Measurements from ENCODE around the gene MAP3K20.

Gene MAP3K20

GRCh38 chr2:173221937-173222594 is 146.4 kb downstream of the MAP3K20 start:
- H3K9me3 ChIP-seq (ENCODE audit: control insufficient read depth, low read length) = no peaks in the 10 kb centered on the region
- H3K4me1 ChIP-seq (ENCODE audit: control insufficient read depth, insufficient read depth, low read length, poor library complexity, severe bottlenecking) = no peaks in the 10 kb centered on the region
- no peak for DNase-seq
- H3K27ac ChIP-seq (ENCODE audit: insufficient read depth, low read length, poor library complexity, severe bottlenecking) = no peak overlapping the region
- no peaks in the 10 kb centered on the region for H3K36me3 ChIP-seq (ENCODE audit: control insufficient read depth, insufficient read depth, low read length)
- no peak overlapping the region for H3K4me3 ChIP-seq (ENCODE audit: insufficient read depth, low read depth, low read length, poor library complexity, severe bottlenecking)
- H3K27me3 ChIP-seq (replicated peaks; ENCODE audit: control insufficient read depth, insufficient read depth, low read length, poor library complexity, severe bottlenecking) = no peaks in the 10 kb centered on the region

DNA sequence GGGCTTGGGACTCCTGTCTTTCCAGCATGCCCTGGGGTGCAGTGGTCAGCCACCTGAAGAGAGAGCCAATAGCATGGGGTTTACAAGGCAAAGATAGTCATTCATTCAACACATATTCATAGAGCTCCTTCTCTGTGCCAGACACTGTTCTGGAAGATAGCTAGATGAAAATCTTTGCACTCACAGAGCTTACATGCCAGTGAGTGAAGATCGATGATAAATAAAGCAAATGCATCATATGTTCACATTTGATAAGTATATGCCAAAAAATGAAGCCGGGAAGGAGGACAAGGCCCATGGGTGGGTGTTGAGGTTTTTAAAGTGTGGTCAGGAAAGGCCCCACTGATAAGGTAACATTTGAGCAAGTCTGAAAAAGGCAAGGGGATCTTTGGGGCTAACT is 148.2 kb downstream of the MAP3K20 start:
- H3K27ac ChIP-seq (ENCODE audit: insufficient read depth, low read length, poor library complexity, severe bottlenecking) = no peak overlapping the region
- no peaks in the 10 kb centered on the region for H3K27me3 ChIP-seq (replicated peaks; ENCODE audit: control insufficient read depth, insufficient read depth, low read length, poor library complexity, severe bottlenecking)
- no peaks in the 10 kb centered on the region for H3K9me3 ChIP-seq (ENCODE audit: control insufficient read depth, low read length)
- DNase-seq = no peak
- no peaks in the 10 kb centered on the region for H3K4me1 ChIP-seq (ENCODE audit: control insufficient read depth, insufficient read depth, low read length, poor library complexity, severe bottlenecking)
- no peak overlapping the region for H3K4me3 ChIP-seq (ENCODE audit: insufficient read depth, low read depth, low read length, poor library complexity, severe bottlenecking)
- no peaks in the 10 kb centered on the region for H3K36me3 ChIP-seq (ENCODE audit: control insufficient read depth, insufficient read depth, low read length)

GRCh38 chr2:173226899-173227698 is 151.5 kb downstream of the MAP3K20 start:
- Histone ChIP-seq H3K27ac (ENCODE audit: insufficient read depth, low read length, poor library complexity, severe bottlenecking) (no peak overlapping the region), H3K27me3 (replicated peaks; ENCODE audit: control insufficient read depth, insufficient read depth, low read length, poor library complexity, severe bottlenecking) (no peaks in the 10 kb centered on the region), H3K9me3 (ENCODE audit: control insufficient read depth, low read length) (no peaks in the 10 kb centered on the region), H3K4me3 (ENCODE audit: insufficient read depth, low read depth, low read length, poor library complexity, severe bottlenecking) (no peak overlapping the region), H3K4me1 (ENCODE audit: control insufficient read depth, insufficient read depth, low read length, poor library complexity, severe bottlenecking) (no peaks in the 10 kb centered on the region), H3K36me3 (ENCODE audit: control insufficient read depth, insufficient read depth, low read length) (no peaks in the 10 kb centered on the region)
- no peak for DNase-seq

GRCh38 chr2:173229086-173229485 is 153.4 kb downstream of the MAP3K20 start:
- no peak for DNase-seq
- no peaks in the 10 kb centered on the region for H3K27me3 ChIP-seq (replicated peaks; ENCODE audit: control insufficient read depth, insufficient read depth, low read length, poor library complexity, severe bottlenecking)
- no peaks in the 10 kb centered on the region for H3K4me1 ChIP-seq (ENCODE audit: control insufficient read depth, insufficient read depth, low read length, poor library complexity, severe bottlenecking)
- no peaks in the 10 kb centered on the region for H3K36me3 ChIP-seq (ENCODE audit: control insufficient read depth, insufficient read depth, low read length)
- H3K4me3 ChIP-seq (ENCODE audit: insufficient read depth, low read depth, low read length, poor library complexity, severe bottlenecking) = no peak overlapping the region
- H3K9me3 ChIP-seq (ENCODE audit: control insufficient read depth, low read length) = no peaks in the 10 kb centered on the region
- no peak overlapping the region for H3K27ac ChIP-seq (ENCODE audit: insufficient read depth, low read length, poor library complexity, severe bottlenecking)

DNA sequence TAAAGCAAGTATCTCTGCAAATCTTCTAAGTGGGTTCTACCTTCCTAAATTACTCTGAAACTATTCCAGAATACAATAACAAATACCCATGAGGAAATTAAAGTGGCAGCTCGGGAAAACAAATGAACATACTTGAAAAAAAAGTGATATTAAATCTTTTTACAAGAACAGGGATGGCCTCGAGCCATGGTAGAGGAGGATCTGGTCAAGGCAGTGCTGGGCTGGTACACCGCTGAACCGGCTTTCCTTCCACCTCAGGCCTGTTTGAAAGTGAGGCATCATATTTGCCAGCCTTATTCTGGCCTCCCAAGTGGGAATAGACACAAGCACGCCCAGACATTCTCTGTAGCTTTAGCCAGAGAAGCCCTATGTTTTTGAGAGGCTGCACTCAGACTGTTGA is 154.5 kb downstream of the MAP3K20 start:
- H3K27me3 ChIP-seq (replicated peaks; ENCODE audit: control insufficient read depth, insufficient read depth, low read length, poor library complexity, severe bottlenecking) = no peaks in the 10 kb centered on the region
- no peak for DNase-seq

DNA sequence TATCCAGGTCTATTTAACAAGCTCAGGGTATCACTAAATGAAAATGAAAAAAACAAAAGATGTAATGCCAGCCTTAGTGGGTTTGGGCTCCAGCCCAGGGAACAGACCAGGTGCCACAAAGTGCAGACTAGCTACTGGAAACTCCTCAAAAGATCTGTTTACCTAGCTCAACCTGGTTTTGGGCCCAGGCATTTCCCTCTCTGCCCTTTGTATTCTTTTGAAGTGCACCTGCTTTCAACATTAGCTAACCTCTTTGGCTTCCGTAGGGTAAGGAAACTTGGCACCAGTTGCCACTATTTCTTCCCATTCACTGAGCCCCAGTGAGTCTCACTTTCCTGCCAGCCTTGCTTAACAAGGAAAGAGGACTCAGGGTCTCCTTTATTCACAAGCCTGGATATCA is 155.4 kb downstream of the MAP3K20 start:
- Histone ChIP-seq H3K27me3 (replicated peaks; ENCODE audit: control insufficient read depth, insufficient read depth, low read length, poor library complexity, severe bottlenecking) (no peaks in the 10 kb centered on the region), H3K36me3 (ENCODE audit: control insufficient read depth, insufficient read depth, low read length) (no peaks in the 10 kb centered on the region), H3K27ac (ENCODE audit: insufficient read depth, low read length, poor library complexity, severe bottlenecking) (no peak overlapping the region), H3K9me3 (ENCODE audit: control insufficient read depth, low read length) (no peaks in the 10 kb centered on the region), H3K4me3 (ENCODE audit: insufficient read depth, low read depth, low read length, poor library complexity, severe bottlenecking) (no peak overlapping the region), H3K4me1 (ENCODE audit: control insufficient read depth, insufficient read depth, low read length, poor library complexity, severe bottlenecking) (no peaks in the 10 kb centered on the region)
- no peak for DNase-seq

More for the DNA sequence above, 154.5 kb downstream of the MAP3K20 start:
- H3K27ac ChIP-seq (ENCODE audit: insufficient read depth, low read length, poor library complexity, severe bottlenecking) = no peak overlapping the region
- no peak overlapping the region for H3K4me3 ChIP-seq (ENCODE audit: insufficient read depth, low read depth, low read length, poor library complexity, severe bottlenecking)
- H3K36me3 ChIP-seq (ENCODE audit: control insufficient read depth, insufficient read depth, low read length) = no peaks in the 10 kb centered on the region
- no peaks in the 10 kb centered on the region for H3K4me1 ChIP-seq (ENCODE audit: control insufficient read depth, insufficient read depth, low read length, poor library complexity, severe bottlenecking)
- H3K9me3 ChIP-seq (ENCODE audit: control insufficient read depth, low read length) = no peaks in the 10 kb centered on the region

DNA sequence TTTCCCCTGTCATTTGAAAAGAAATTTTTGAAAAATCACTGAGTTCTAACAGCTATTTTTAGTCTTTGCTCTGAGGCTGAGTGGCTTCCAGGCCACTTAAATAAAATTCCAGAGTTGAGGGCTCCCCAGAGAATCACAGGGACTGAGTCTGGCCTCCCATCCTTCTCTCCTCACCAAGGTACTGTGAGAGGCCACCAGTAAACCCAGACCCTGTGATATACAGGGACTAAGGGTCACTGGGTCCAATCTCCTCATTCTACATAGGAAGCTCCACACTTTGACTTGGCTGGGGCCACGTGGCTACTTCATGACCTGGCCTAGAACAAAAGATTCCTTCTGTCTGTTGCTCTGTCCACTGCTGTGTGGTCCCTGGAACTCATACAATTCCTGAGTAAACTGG is 155.8 kb downstream of the MAP3K20 start:
- Histone ChIP-seq H3K27ac (ENCODE audit: insufficient read depth, low read length, poor library complexity, severe bottlenecking) (no peak overlapping the region), H3K27me3 (replicated peaks; ENCODE audit: control insufficient read depth, insufficient read depth, low read length, poor library complexity, severe bottlenecking) (no peaks in the 10 kb centered on the region), H3K9me3 (ENCODE audit: control insufficient read depth, low read length) (no peaks in the 10 kb centered on the region), H3K4me1 (ENCODE audit: control insufficient read depth, insufficient read depth, low read length, poor library complexity, severe bottlenecking) (no peaks in the 10 kb centered on the region), H3K4me3 (ENCODE audit: insufficient read depth, low read depth, low read length, poor library complexity, severe bottlenecking) (no peak overlapping the region), H3K36me3 (ENCODE audit: control insufficient read depth, insufficient read depth, low read length) (no peaks in the 10 kb centered on the region)
- no peak for DNase-seq

DNA sequence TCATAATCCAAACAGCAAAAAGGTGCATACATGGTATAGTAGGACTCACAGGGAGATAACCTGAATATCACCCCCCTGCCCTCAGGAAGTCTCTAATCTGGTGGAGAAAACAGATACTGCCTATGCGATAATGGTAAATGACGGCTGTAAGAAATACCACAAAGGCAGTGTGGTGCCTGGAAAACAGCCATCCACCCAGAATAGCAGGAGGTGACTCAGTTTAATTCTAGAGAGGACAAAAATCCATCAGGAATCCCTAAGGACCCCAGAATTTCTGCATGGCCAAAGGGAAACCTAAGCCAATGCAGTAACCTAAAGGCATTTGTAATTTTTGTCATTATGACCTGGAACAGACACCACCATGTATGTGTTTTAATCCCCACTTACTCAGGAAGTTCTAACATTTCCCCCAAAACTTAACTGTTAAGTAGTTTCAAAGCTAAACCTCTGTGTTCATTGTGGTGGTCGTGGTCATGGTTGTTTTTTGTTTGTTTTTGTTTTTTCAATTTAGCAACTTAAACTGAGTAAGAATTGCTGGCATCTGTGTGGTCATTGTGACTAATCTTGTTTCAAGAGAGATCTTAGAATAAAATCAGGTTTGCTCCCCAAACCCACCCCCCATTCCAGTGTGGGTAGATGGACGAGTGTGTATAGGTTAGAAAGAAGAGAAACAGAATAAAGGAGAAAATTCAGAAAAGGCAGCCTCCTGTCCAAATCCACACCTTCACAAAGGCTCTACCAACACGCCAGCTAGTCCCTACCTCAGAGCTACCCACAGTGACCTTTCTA is 157.5 kb downstream of the MAP3K20 start:
- Histone ChIP-seq H3K27ac (ENCODE audit: insufficient read depth, low read length, poor library complexity, severe bottlenecking) (no peak overlapping the region), H3K4me3 (ENCODE audit: insufficient read depth, low read depth, low read length, poor library complexity, severe bottlenecking) (no peak overlapping the region), H3K36me3 (ENCODE audit: control insufficient read depth, insufficient read depth, low read length) (no peaks in the 10 kb centered on the region), H3K27me3 (replicated peaks; ENCODE audit: control insufficient read depth, insufficient read depth, low read length, poor library complexity, severe bottlenecking) (no peaks in the 10 kb centered on the region), H3K4me1 (ENCODE audit: control insufficient read depth, insufficient read depth, low read length, poor library complexity, severe bottlenecking) (no peaks in the 10 kb centered on the region), H3K9me3 (ENCODE audit: control insufficient read depth, low read length) (no peaks in the 10 kb centered on the region)
- DNase-seq = no peak

DNA sequence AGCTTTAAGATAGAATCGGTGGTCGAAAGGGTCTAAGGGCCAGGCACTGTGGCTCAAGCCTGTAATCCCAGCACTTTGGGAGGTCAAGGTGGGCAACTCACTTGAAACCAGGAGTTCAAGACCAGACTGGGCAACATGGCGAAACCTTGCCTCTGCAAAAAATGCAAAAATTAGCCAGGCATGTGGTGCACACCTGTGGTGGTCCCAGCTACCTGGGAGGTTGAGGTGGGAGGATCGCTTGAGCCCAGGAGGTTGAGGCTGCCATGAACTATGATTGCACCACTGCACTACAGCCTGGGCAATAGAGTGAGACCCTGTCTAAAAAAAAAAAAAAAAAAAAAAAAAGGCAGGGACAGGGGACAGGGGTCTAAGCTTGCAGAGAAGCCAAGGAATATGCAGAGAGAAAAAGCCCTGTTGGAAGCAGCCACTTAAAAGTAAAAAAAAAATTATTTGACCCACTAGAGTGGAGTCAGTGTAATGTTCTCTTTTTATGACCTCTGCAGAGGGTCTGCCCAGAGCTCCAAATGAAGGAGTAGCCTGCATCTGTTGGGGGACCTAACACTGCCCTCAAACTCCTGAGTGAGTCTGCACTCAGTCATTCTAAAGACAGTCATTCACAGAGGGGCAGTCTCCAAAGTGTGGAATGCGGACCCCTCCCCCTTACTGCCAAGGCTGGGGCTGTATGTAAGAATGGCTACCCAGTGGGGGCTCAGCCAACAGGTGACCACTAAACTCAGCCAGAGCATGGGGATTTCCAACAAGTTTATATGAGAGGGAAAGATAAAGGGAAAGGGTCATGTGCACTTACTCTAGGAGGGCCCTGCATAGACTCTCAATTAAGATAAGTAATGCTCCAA is 160.5 kb downstream of the MAP3K20 start:
- Histone ChIP-seq H3K9me3 (ENCODE audit: control insufficient read depth, low read length) (no peaks in the 10 kb centered on the region), H3K36me3 (ENCODE audit: control insufficient read depth, insufficient read depth, low read length) (no peaks in the 10 kb centered on the region), H3K4me1 (ENCODE audit: control insufficient read depth, insufficient read depth, low read length, poor library complexity, severe bottlenecking) (no peaks in the 10 kb centered on the region), H3K27ac (ENCODE audit: insufficient read depth, low read length, poor library complexity, severe bottlenecking) (no peak overlapping the region), H3K27me3 (replicated peaks; ENCODE audit: control insufficient read depth, insufficient read depth, low read length, poor library complexity, severe bottlenecking) (no peaks in the 10 kb centered on the region), H3K4me3 (ENCODE audit: insufficient read depth, low read depth, low read length, poor library complexity, severe bottlenecking) (no peak overlapping the region)
- DNase-seq = no peak

Measured in effector memory CD4-positive, alpha-beta T cell (primary cell).